A549 (cell line): Measurements from ENCODE around the gene SH3GL2. TPM values are rescaled to one million over a fixed set of nuclear protein-coding genes. Genes with fewer than 3 reads are reported as not detected.

Experiments used
- ATAC-seq, 2 experiments: fragments of 200-7000 bp in 1 of 2; fragments of >200 bp in 1 of 2; cut with Nextera tagmentation in 1 of 2; cut with Tn5 transposase in 1 of 2; 3 replicates each; pipeline versions ENCODE4 v1.8.0 to v1.9.1; 2018 to 2020; ENCODE audit warnings: mild to moderate bottlenecking in 1 of 2, moderate library complexity in 1 of 2
- CTCF ChIA-PET: fragments of 300-600 bp; sonication (Branson Sonifier 250); formaldehyde crosslinking; extraction: SDS; loops from one replicate; lab custom pipeline; 2021; ENCODE audit warnings: antibody characterized with exemption, inconsistent platforms; lab: Yijun Ruan, JAX
- POLR2A ChIA-PET: fragments of 350-600 bp; formaldehyde crosslinking; extraction: SDS; loops from one replicate; lab custom pipeline; 2021; ENCODE audit warnings: antibody characterized with exemption, inconsistent platforms; lab: Yijun Ruan, JAX
- DNase-seq, 2 experiments: peaks; one replicate each; pipeline versions ENCODE4 v3.0.0 to v3.0.0-alpha.2; 2011 to 2016; ENCODE audit warnings: low read depth in 1 of 2, low spot score in 1 of 2
- FAIRE-seq: peaks from 2 replicates; lab custom pipeline; 2011; peaks lifted over from hg19 to GRCh38; lab: Jason Lieb, UNC
- H3K27ac ChIP-seq, 2 experiments: fragments of >200 bp; sonication (Bioruptor Twin); formaldehyde crosslinking; 3 replicates each; pipeline ENCODE4 v1.5.1; 2016 to 2017
- H3K4me1 ChIP-seq: fragments of >200 bp; sonication (Bioruptor Twin); formaldehyde crosslinking; 3 replicates; pipeline ENCODE4 v1.6.1; 2016
- H3K4me2 ChIP-seq: fragments of >200 bp; sonication (Bioruptor Twin); formaldehyde crosslinking; 3 replicates; pipeline ENCODE4 v1.6.1; 2016
- H3K4me3 ChIP-seq: fragments of >200 bp; sonication (Bioruptor Twin); formaldehyde crosslinking; 3 replicates; pipeline ENCODE4 v1.5.1; 2016
- H3K9me3 ChIP-seq: fragments of >200 bp; sonication (Bioruptor Twin); formaldehyde crosslinking; 3 replicates; pipeline ENCODE4 v1.6.1; 2016
- ATOH8 ChIP-seq: fragments of 250-450 bp; sonication (Bioruptor Pico); IDR thresholded peaks from 2 replicates; pipeline ENCODE4 v1.5.0; 2020; ENCODE audit warnings: low read depth, mild to moderate bottlenecking, moderate library complexity
- BHLHE40 ChIP-seq: IDR thresholded peaks from 2 replicates; pipeline ENCODE4 v1.6.1; 2012; ENCODE audit warnings: low read depth, low read length, inconsistent platforms
- CBX8 ChIP-seq: fragments of 200-600 bp; sonication (generic); IDR thresholded peaks from 2 replicates; pipeline ENCODE4 v1.6.1; 2016
- CHD2 ChIP-seq: fragments of 150-350 bp; IDR thresholded peaks from 2 replicates; pipeline ENCODE4 v1.6.1; 2014; ENCODE audit warnings: low read length; ENCODE audit not compliant: partially characterized antibody
- EHF ChIP-seq: fragments of 250-450 bp; sonication (Bioruptor Pico); IDR thresholded peaks from 2 replicates; pipeline ENCODE4 v1.5.0; 2020; ENCODE audit warnings: mild to moderate bottlenecking
- EHMT2 ChIP-seq: fragments of 200-600 bp; sonication (generic); IDR thresholded peaks from 2 replicates; pipeline ENCODE4 v1.6.1; 2016; ENCODE audit warnings: antibody characterized with exemption, low read depth, mild to moderate bottlenecking, moderate library complexity
- FOSB ChIP-seq: fragments of 250-450 bp; sonication (Bioruptor Pico); IDR thresholded peaks from 2 replicates; pipeline ENCODE4 v1.5.0; 2020; ENCODE audit warnings: mild to moderate bottlenecking, moderate library complexity
- HEYL ChIP-seq: fragments of 250-450 bp; sonication (Bioruptor Pico); IDR thresholded peaks from 2 replicates; pipeline ENCODE4 v1.8.0; 2021; ENCODE audit warnings: mild to moderate bottlenecking, moderate library complexity
- HOXB5 ChIP-seq: fragments of 250-450 bp; sonication (Bioruptor Pico); IDR thresholded peaks from 2 replicates; pipeline ENCODE4 v1.5.0; 2020; ENCODE audit warnings: mild to moderate bottlenecking, moderate library complexity
- JUNB ChIP-seq: fragments of >200 bp; sonication (Bioruptor Twin); formaldehyde crosslinking; IDR thresholded peaks from 2 replicates; pipeline ENCODE4 v1.6.1; 2016
- KDM1A ChIP-seq: fragments of 200-600 bp; sonication (generic); IDR thresholded peaks from 2 replicates; pipeline ENCODE4 v1.6.1; 2016; ENCODE audit warnings: low read depth, mild to moderate bottlenecking
- MAFK ChIP-seq: fragments of 450-650 bp; IDR thresholded peaks from 2 replicates; pipeline ENCODE4 v1.6.1; 2014; ENCODE audit not compliant: partially characterized antibody
- MAZ ChIP-seq: fragments of 150-350 bp; IDR thresholded peaks from 2 replicates; pipeline ENCODE4 v1.6.1; 2014; ENCODE audit warnings: antibody characterized with exemption, low read depth, low read length, borderline replicate concordance
- MYC ChIP-seq: IDR thresholded peaks from 2 replicates; pipeline ENCODE4 v1.6.1; 2012; ENCODE audit warnings: mild to moderate bottlenecking, inconsistent platforms, low read length, improper control_type of control experiment, borderline replicate concordance
- POLR2A ChIP-seq: IDR thresholded peaks from 2 replicates; pipeline ENCODE4 v1.6.1; 2012; ENCODE audit warnings: mild to moderate bottlenecking, low read length
- RARB ChIP-seq: fragments of 250-450 bp; sonication (Bioruptor Pico); IDR thresholded peaks from 2 replicates; pipeline ENCODE4 v1.8.0; 2021; ENCODE audit warnings: mild to moderate bottlenecking, moderate library complexity
- RCOR1 ChIP-seq: fragments of 150-350 bp; IDR thresholded peaks from 2 replicates; pipeline ENCODE4 v1.6.1; 2014; ENCODE audit warnings: antibody characterized with exemption, low read length, low read depth
- SREBF2 ChIP-seq: fragments of 450-650 bp; IDR thresholded peaks from 2 replicates; pipeline ENCODE4 v1.6.1; 2014; ENCODE audit warnings: mild to moderate bottlenecking, moderate library complexity
- TFCP2L1 ChIP-seq: fragments of 250-450 bp; sonication (Bioruptor Pico); IDR thresholded peaks from 2 replicates; pipeline ENCODE4 v1.5.0; 2021; ENCODE audit warnings: mild to moderate bottlenecking
- ZC3H11A ChIP-seq: fragments of 450-650 bp; IDR thresholded peaks from 2 replicates; pipeline ENCODE4 v1.6.1; 2014; ENCODE audit warnings: antibody characterized with exemption, mild to moderate bottlenecking
- ZNF302 ChIP-seq: fragments of 250-450 bp; sonication (Bioruptor Pico); IDR thresholded peaks from 2 replicates; pipeline ENCODE4 v1.9.0; 2021; ENCODE audit warnings: inconsistent platforms, mild to moderate bottlenecking, moderate library complexity
- WGBS: methylation state at CpG from one replicate; pipeline ENCODE4 v1.1.6; 2017; ENCODE audit errors: missing lambda C conversion rate; 5-methylcytosine and 5-hydroxymethylcytosine counted together
- polyA plus RNA-seq, 4 experiments: library from polyadenylated mRNA; depleted of rRNA in 3 of 4; stranded (reverse); fragments of >200 nt; fragmentation: RNase III in 1 of 4; extraction: RNeasy Plus Mini Kit Qiagen cat#74134 plus additional on column Dnase treatment in 1 of 4; gene quantifications; 2 replicates in 3 of 4; 3 replicates in 1 of 4; pipeline ENCODE4 v1.2.3, GENCODE V29; 2011 to 2017
- TF ChIP-seq, protein P1 (sequence below): fragments of >200 bp; sonication (Bioruptor Twin); formaldehyde crosslinking; IDR thresholded peaks from 3 replicates; pipeline ENCODE4 v1.5.1; 2016
- TF ChIP-seq, protein P2 (sequence below): fragments of >200 bp; sonication (Bioruptor Twin); formaldehyde crosslinking; IDR thresholded peaks from 3 replicates; pipeline ENCODE4 v1.6.1; 2016

SH3GL2 gene
- polyA plus RNA-seq, 2 of the 4 experiments (the other 2 are of a cell fraction), result 0.03 TPM

- TF ChIP-seq ZC3H11A (no peak), TFCP2L1 (CRISPR knock-in tag) (no peak), CHD2 (no peak), ZNF302 (CRISPR knock-in tag) (no peak), MAFK (no peak), HOXB5 (no peak), POLR2A (no peak), RARB (no peak), FOSB (CRISPR knock-in tag) (no peak), MAZ (no peak), SREBF2 (no peak), HEYL (CRISPR knock-in tag) (no peak), CBX8 (no peak), KDM1A (no peak), RCOR1 (no peak), BHLHE40 (no peak), ATOH8 (CRISPR knock-in tag) (no peak), MYC (no peak)
- TF ChIP-seq, protein P1, sequence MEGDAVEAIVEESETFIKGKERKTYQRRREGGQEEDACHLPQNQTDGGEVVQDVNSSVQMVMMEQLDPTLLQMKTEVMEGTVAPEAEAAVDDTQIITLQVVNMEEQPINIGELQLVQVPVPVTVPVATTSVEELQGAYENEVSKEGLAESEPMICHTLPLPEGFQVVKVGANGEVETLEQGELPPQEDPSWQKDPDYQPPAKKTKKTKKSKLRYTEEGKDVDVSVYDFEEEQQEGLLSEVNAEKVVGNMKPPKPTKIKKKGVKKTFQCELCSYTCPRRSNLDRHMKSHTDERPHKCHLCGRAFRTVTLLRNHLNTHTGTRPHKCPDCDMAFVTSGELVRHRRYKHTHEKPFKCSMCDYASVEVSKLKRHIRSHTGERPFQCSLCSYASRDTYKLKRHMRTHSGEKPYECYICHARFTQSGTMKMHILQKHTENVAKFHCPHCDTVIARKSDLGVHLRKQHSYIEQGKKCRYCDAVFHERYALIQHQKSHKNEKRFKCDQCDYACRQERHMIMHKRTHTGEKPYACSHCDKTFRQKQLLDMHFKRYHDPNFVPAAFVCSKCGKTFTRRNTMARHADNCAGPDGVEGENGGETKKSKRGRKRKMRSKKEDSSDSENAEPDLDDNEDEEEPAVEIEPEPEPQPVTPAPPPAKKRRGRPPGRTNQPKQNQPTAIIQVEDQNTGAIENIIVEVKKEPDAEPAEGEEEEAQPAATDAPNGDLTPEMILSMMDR, result no peak
- CTCF ChIA-PET, result no interaction called here
- Histone ChIP-seq H3K27ac (no peak overlapping the region), H3K4me1 (no peaks in the 10 kb centered on the region), H3K4me3 (no peak overlapping the region), H3K4me2 (no peak overlapping the region), H3K9me3 (no peaks in the 10 kb centered on the region)
- no peak for ATAC-seq
- DNase-seq, result no peak
- FAIRE-seq, result no peak
- POLR2A ChIA-PET, result no interaction called here
- 41% methylated on average over 3 of the region's 3 CpGs for whole genome bisulfite sequencing
Observed at GRCh38 chr9:17660158-17660557, 81.3 kb downstream of the SH3GL2 start.

DNA sequence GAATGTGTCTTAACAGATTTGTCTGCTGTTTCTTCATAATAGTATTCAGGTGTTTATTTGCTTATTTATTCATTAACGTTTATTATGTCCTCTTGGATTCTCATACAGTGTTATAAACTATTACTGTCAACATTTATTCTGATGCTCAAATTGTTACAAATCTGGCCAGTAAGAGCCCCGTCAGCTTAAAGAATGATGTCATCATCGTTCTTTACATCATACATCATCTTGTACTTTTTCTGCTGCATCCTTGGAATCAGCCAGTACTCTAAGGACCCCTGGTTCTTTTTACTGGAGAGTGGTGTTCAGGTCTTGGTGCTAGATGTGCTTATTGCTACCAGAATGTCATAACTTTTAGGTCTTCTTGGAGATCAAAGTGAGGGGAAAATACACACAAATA, 86.6 kb downstream of the SH3GL2 start:
- no peak for DNase-seq
- Histone ChIP-seq H3K27ac (no peak overlapping the region), H3K9me3 (no peaks in the 10 kb centered on the region), H3K4me2 (no peak overlapping the region), H3K4me3 (no peak overlapping the region), H3K4me1 (no peaks in the 10 kb centered on the region)
- ChIA-PET CTCF (no interaction called here), POLR2A (no interaction called here)
- 0% methylated on average over 3 of the region's 3 CpGs for WGBS
- TF ChIP-seq EHF (CRISPR knock-in tag), result no peak
- TF ChIP-seq, protein P1, result no peak
- TF ChIP-seq EHMT2, result no peak
- TF ChIP-seq, protein P2, sequence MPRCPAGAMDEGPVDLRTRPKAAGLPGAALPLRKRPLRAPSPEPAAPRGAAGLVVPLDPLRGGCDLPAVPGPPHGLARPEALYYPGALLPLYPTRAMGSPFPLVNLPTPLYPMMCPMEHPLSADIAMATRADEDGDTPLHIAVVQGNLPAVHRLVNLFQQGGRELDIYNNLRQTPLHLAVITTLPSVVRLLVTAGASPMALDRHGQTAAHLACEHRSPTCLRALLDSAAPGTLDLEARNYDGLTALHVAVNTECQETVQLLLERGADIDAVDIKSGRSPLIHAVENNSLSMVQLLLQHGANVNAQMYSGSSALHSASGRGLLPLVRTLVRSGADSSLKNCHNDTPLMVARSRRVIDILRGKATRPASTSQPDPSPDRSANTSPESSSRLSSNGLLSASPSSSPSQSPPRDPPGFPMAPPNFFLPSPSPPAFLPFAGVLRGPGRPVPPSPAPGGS, result no peak
- TF ChIP-seq JUNB, result no peak
- ATAC-seq, result no peak
- FAIRE-seq, result no peak
